Right lobe of liver (tissue), 6 donors: ENCODE data around the gene ZIC4. TPM values are rescaled to one million over a fixed set of nuclear protein-coding genes. Genes with fewer than 3 reads are reported as not detected.

Experiments used
- ATAC-seq, 4 donors: fragments of 200-7000 bp; cut with Tn5 transposase; one replicate each; pipeline ENCODE4 v1.9.1; 2020; ENCODE audit warnings: mild to moderate bottlenecking in 4 of 4, moderate library complexity in 4 of 4
- DNase-seq, 3 donors: peaks; one replicate each; pipeline ENCODE4 v3.0.0-alpha.2; 2020
- H3K27ac ChIP-seq, 3 donors: fragments of 200-600 bp; one replicate each; pipeline ENCODE4 v1.8.0; 2022
- H3K27me3 ChIP-seq, 2 donors: fragments of 200-600 bp; one replicate each; pipeline ENCODE4 v1.8.0; 2022
- H3K36me3 ChIP-seq, 4 donors: fragments of 200-600 bp; sonication (generic) in 1 of 4; one replicate each; pipeline versions ENCODE4 v1.5.1 to v1.8.0; 2017 to 2022; ENCODE audit warnings: control low read depth in 1 of 4
- H3K4me1 ChIP-seq, 4 donors: fragments of 200-600 bp; sonication (generic) in 1 of 4; one replicate each; pipeline versions ENCODE4 v1.5.1 to v1.8.0; 2017 to 2022; ENCODE audit warnings: control low read depth in 1 of 4
- H3K4me3 ChIP-seq, 3 donors: fragments of 200-600 bp; one replicate each; pipeline ENCODE4 v1.8.0; 2022
- H3K9me3 ChIP-seq, 4 donors: fragments of 200-600 bp; sonication (generic) in 1 of 4; one replicate each; pipeline versions ENCODE4 v1.5.1 to v1.8.0; 2017 to 2022; ENCODE audit warnings: control low read depth in 1 of 4
- POLR2A ChIP-seq: fragments of 450-650 bp; IDR thresholded peaks from one replicate; pipeline ENCODE4 v1.6.1; 2017; ENCODE audit warnings: antibody characterized with exemption, mild to moderate bottlenecking
- WGBS: methylation state at CpG from one replicate; pipeline ENCODE4 v1.1.6; 2018; ENCODE audit warnings: low coverage, low lambda C conversion rate; ENCODE audit not compliant: insufficient coverage; ENCODE audit errors: missing lambda C conversion rate; 5-methylcytosine and 5-hydroxymethylcytosine counted together
- intact Hi-C, 2 donors: fragments of 100-400 bp; cut with DNase I; formaldehyde crosslinking; loops; one replicate each; pipeline versions ENCODE4 v1.11.2 to v1.14.1; 2022
- total RNA-seq, 6 experiments: library from RNA; depleted of rRNA in 2 of 6; stranded (reverse); fragments of >200 nt in 2 of 6; fragmentation: NEBNext Ultra II Directional in 3 of 6; extraction: Animal tissue kit (Norgen Biotek cat#: 25700) in 3 of 6; gene quantifications; one replicate each; pipeline versions ENCODE4 v1.1.0 to v1.2.4, GENCODE V29; 2016 to 2023
- TF ChIP-seq, protein P1 (sequence below), 4 donors: fragments of 200-600 bp in 3 of 4; fragments of 450-650 bp in 1 of 4; IDR thresholded peaks; one replicate each; pipeline versions ENCODE4 v1.5.1 to v1.8.0; 2016 to 2022; ENCODE audit warnings: antibody characterized with exemption in 4 of 4, mild to moderate bottlenecking in 2 of 4
- donor health status: DM: no; HTN: yes; CAD: no.
- donor health status: DM: no; HTN: no; CAD: no.
- donor health status: DM: no; HTN: no; CAD: no.
- donor health status: DM: no; HTN: yes; CAD: no.
- donor health status: DM: no; HTN: yes; CAD: no.

ZIC4 gene
- total RNA-seq, 6 experiments from 2014 or later: 0.04 to 0.28 (median 0.12) TPM; not detected in 3

DNA sequence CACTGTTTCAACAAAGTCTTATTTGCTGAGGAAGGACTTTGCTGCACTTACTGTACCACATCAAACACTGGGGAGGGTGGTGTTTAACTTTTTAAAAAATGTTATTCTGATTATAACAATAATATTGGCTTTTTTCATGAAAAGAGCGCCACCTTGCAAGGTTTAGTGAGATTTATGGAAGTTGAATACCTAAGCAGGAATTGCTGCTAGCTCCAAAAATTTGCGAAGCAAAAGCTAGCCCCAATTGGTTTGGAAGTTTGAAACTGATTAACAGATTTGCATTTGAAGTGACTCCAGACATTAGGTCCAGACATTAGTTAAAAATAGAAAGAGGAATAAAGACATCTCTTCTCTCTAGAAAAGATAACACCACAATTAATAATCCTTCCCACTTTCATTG, 9.5 kb upstream of the ZIC4 start:
- DNase-seq (no peak), ATAC-seq (no peak)
- intact Hi-C loops: no loop called here
- H3K36me3 ChIP-seq: no peaks in the 10 kb centered on the region
- no peak overlapping the region for H3K4me3 ChIP-seq
- TF ChIP-seq POLR2A: no peak
- TF ChIP-seq, protein P1, sequence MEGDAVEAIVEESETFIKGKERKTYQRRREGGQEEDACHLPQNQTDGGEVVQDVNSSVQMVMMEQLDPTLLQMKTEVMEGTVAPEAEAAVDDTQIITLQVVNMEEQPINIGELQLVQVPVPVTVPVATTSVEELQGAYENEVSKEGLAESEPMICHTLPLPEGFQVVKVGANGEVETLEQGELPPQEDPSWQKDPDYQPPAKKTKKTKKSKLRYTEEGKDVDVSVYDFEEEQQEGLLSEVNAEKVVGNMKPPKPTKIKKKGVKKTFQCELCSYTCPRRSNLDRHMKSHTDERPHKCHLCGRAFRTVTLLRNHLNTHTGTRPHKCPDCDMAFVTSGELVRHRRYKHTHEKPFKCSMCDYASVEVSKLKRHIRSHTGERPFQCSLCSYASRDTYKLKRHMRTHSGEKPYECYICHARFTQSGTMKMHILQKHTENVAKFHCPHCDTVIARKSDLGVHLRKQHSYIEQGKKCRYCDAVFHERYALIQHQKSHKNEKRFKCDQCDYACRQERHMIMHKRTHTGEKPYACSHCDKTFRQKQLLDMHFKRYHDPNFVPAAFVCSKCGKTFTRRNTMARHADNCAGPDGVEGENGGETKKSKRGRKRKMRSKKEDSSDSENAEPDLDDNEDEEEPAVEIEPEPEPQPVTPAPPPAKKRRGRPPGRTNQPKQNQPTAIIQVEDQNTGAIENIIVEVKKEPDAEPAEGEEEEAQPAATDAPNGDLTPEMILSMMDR (IDR thresholded peaks at IDR 0.05): peak in 1 of 4 donors; percentile 10
- WGBS: 13% methylated on average over 2 of the region's 2 CpGs
- no peaks in the 10 kb centered on the region for H3K9me3 ChIP-seq
- H3K27me3 ChIP-seq: peaks cover 8 to 28% of the 10 kb centered on the region in 2 donors
- no peak overlapping the region for H3K27ac ChIP-seq
- H3K4me1 ChIP-seq: peaks cover 0 to 14% (median 3%) of the 10 kb centered on the region in 4 donors

DNA sequence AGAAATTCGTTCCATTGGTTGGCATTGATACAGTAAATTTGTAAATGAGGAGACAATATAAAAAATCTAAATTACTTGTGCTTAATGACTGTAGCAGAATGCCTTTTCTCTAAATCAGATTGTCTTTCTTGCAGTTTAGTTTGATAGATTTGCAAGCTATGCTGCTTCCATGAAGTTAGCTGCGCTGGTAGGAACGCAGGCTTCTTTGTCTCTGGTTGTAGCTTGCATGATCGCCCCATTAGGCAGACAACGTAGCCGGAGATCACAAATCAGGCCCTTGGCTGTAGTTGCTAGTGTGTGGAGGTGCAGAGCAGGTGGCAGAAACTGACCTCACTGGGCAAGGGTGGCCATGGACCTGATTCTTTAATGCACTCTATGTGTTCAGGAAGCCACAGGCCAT, 8.9 kb upstream of the ZIC4 start:
- peaks cover 3 to 22% of the 10 kb centered on the region in 2 donors for H3K27me3 ChIP-seq
- H3K27ac ChIP-seq: no peak overlapping the region

DNA sequence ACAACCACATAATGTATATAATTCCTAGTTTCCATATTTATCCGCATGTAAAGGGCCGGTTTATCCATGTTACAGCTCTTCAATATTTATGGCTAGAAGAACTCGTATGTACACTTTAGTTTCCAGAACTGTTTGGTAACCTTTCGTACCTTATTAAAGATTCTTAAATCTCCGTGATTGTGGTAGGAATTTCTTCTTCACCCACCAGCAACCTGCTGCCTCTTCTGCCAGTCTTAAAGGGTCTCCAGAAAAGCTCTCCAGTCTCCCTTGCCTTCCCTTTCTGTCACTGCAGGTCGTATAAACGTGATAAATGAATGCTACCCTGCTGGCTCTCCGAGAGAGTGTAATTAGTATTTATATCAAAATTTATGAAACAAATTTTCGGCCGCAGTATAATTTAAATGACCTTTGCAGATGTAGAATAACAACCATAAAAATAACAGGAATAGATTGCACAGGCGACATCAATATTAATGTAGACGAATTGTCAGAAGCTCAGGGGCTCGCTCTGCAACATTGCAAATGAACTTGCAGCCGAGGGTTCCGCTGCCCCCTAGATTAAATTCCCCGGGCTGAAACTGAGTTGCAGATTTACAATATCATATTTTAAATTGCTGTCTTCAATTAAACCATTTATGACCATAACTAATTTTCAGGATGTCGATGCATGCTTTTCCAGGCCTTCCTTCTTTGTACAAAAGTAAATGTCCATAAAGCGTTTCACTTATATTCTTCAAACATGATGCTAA, 8.2 kb upstream of the ZIC4 start:
- ATAC-seq (no peak), DNase-seq (no peak)
- Histone ChIP-seq H3K4me3 (no peak overlapping the region), H3K27ac (no peak overlapping the region), H3K36me3 (no peaks in the 10 kb centered on the region), H3K9me3 (no peaks in the 10 kb centered on the region), H3K27me3 (peaks cover 0 to 18% of the 10 kb centered on the region in 2 donors), H3K4me1 (peaks cover 0 to 22% (median 3%) of the 10 kb centered on the region in 4 donors)
- intact Hi-C loops: no loop called here
- TF ChIP-seq, protein P1 (IDR thresholded peaks at IDR 0.05): no peak
- no peak for TF ChIP-seq POLR2A
- 28% methylated on average over 18 of the region's 18 CpGs for WGBS

More for the DNA sequence above, 8.9 kb upstream of the ZIC4 start:
- DNase-seq (no peak), ATAC-seq (no peak)
- Histone ChIP-seq H3K4me3 (no peak overlapping the region), H3K36me3 (no peaks in the 10 kb centered on the region), H3K9me3 (no peaks in the 10 kb centered on the region), H3K4me1 (peaks cover 0 to 20% (median 3%) of the 10 kb centered on the region in 4 donors)
- TF ChIP-seq, protein P1 (IDR thresholded peaks at IDR 0.05): no peak
- no peak for TF ChIP-seq POLR2A
- intact Hi-C loops: no loop called here
- WGBS: 25% methylated on average over 6 of the region's 6 CpGs

DNA sequence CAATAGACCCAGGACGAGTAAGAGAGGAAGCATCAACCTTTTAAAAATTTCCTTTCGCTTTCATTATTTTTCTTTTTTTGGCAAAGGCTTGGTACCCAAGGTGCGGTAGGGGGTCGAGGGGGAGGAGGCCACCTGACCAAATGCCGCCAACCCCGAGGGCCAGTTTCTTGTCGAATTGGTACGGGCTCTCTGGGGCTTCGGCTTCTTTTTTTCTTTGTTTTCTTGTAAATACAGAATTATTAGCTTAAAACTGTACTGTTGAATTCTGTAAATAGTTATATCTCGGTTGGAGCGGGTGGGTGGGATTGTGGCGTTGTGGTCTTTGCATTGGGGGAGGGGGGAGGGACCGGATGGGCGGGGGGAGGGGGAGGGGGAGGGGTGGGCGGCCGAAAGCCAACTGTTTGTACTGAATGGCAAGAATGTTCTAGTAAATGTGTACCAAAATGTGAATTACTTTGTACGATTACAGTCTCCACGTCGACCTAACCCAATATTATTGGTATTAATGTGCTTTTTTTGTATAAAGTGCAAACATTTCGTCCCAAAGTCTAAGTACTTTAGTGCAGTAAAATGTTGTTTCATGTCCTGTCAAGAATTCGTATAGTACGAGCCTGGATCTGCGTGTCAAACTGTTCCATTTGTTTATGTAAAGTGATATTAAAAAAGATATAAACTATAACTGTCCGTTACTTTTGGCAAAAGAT, 7.5 kb upstream of the ZIC4 start:
- Histone ChIP-seq H3K4me3 (no peak overlapping the region), H3K9me3 (no peaks in the 10 kb centered on the region), H3K4me1 (peaks cover 0 to 14% (median under 1%) of the 10 kb centered on the region in 4 donors), H3K36me3 (no peaks in the 10 kb centered on the region), H3K27me3 (peaks cover 0 to 19% of the 10 kb centered on the region in 2 donors), H3K27ac (no peak overlapping the region)
- TF ChIP-seq POLR2A: no peak
- TF ChIP-seq, protein P1 (IDR thresholded peaks at IDR 0.05): no peak
- ATAC-seq (no peak), DNase-seq (no peak)
- WGBS: 21% methylated on average over 24 of the region's 24 CpGs
- intact Hi-C loops: no loop called here
